Neural progenitor cell (in vitro differentiated cells): ENCODE measurements around the gene ATP8A1. TPM values are rescaled to one million over a fixed set of nuclear protein-coding genes. Genes with fewer than 3 reads are reported as not detected.

Source experiments
- DNase-seq: peaks from one replicate; pipeline ENCODE4 v3.0.0-alpha.2; 2016; ENCODE audit warnings: low spot score
- H2AFZ ChIP-seq: fragments of 200-600 bp; sonication (generic); replicated peaks from 2 replicates; pipeline ENCODE4 v1.6.1; 2016; ENCODE audit warnings: antibody characterized with exemption
- H3F3A ChIP-seq: fragments of 200-600 bp; sonication (generic); 2 replicates; pipeline ENCODE4 v1.6.1; 2016; ENCODE audit warnings: antibody characterized with exemption, low read depth
- H3K27ac ChIP-seq: fragments of 200-600 bp; sonication (generic); 2 replicates; pipeline ENCODE4 v1.5.1; 2016; ENCODE audit warnings: mild to moderate bottlenecking
- H3K27me3 ChIP-seq: fragments of 200-600 bp; sonication (generic); 2 replicates; pipeline ENCODE4 v1.6.1; 2016; ENCODE audit warnings: mild to moderate bottlenecking, moderate library complexity
- H3K36me3 ChIP-seq: fragments of 200-600 bp; sonication (generic); 2 replicates; pipeline ENCODE4 v1.5.1; 2016
- H3K4me1 ChIP-seq: fragments of 200-600 bp; sonication (generic); 2 replicates; pipeline ENCODE4 v1.6.1; 2016; ENCODE audit warnings: mixed run types
- H3K4me2 ChIP-seq: fragments of 200-600 bp; sonication (generic); 2 replicates; pipeline ENCODE4 v1.6.1; 2016
- H3K4me3 ChIP-seq: fragments of 200-600 bp; sonication (generic); 2 replicates; pipeline ENCODE4 v1.5.1; 2016
- H3K79me2 ChIP-seq: fragments of 200-600 bp; sonication (generic); 2 replicates; pipeline ENCODE4 v1.6.1; 2016; ENCODE audit warnings: low read depth
- H3K9ac ChIP-seq: fragments of 200-600 bp; sonication (generic); 2 replicates; pipeline ENCODE4 v1.6.1; 2016
- H3K9me3 ChIP-seq: fragments of 200-600 bp; sonication (generic); 2 replicates; pipeline ENCODE4 v1.5.1; 2016; ENCODE audit warnings: low read depth
- H4K20me1 ChIP-seq: fragments of 200-600 bp; sonication (generic); 2 replicates; pipeline ENCODE4 v1.6.1; 2016; ENCODE audit warnings: low read depth
- H3K27ac Mint-ChIP-seq: 3 replicates; pipeline ENCODE4 v1.8.0; 2021; ENCODE audit warnings: mixed read lengths
- H3K27me3 Mint-ChIP-seq: 2 replicates; pipeline ENCODE4 v1.8.0; 2022; ENCODE audit warnings: low read depth, mild to moderate bottlenecking, inconsistent platforms, moderate library complexity, mixed read lengths; ENCODE audit not compliant: insufficient read depth
- H3K36me3 Mint-ChIP-seq: 3 replicates; pipeline ENCODE4 v1.8.0; 2021; ENCODE audit warnings: mixed read lengths
- H3K4me1 Mint-ChIP-seq: 3 replicates; pipeline ENCODE4 v1.8.0; 2021; ENCODE audit warnings: mixed read lengths
- H3K4me3 Mint-ChIP-seq: 3 replicates; pipeline ENCODE4 v1.8.0; 2021; ENCODE audit warnings: mild to moderate bottlenecking, moderate library complexity, mixed read lengths
- H3K9me3 Mint-ChIP-seq: 3 replicates; pipeline ENCODE4 v1.8.0; 2020; ENCODE audit warnings: mixed read lengths
- CTCF ChIP-seq: fragments of 200-600 bp; sonication (generic); IDR thresholded peaks from 2 replicates; pipeline ENCODE4 v1.5.1; 2017; ENCODE audit warnings: antibody characterized with exemption, mild to moderate bottlenecking
- EZH2 ChIP-seq: fragments of 200-600 bp; sonication (generic); IDR thresholded peaks from 2 replicates; pipeline ENCODE4 v1.6.1; 2017; ENCODE audit warnings: antibody characterized with exemption, mild to moderate bottlenecking, moderate library complexity
- EZH2phosphoT487 ChIP-seq: fragments of 200-600 bp; sonication (generic); IDR thresholded peaks from 2 replicates; pipeline ENCODE4 v1.6.1; 2017; ENCODE audit warnings: antibody characterized with exemption
- total RNA-seq: library from RNA; depleted of rRNA; stranded (reverse); fragments of >200 nt; gene quantifications from 2 replicates; pipeline ENCODE4 v1.2.3, GENCODE V29; 2015; ENCODE audit warnings: low replicate concordance

Gene ATP8A1
- total RNA-seq, 1 donor from 2014 or later = 46.1 TPM

- H3K36me3 Mint-ChIP-seq = no peaks in the 10 kb centered on the region
- Histone ChIP-seq H3K9me3 (no peaks in the 10 kb centered on the region), H3F3A (peaks cover 10% of the 10 kb centered on the region), H3K27ac (no peak overlapping the region), H3K36me3 (no peaks in the 10 kb centered on the region), H2AFZ (no peak overlapping the region), H3K4me3 (no peak overlapping the region), H4K20me1 (no peaks in the 10 kb centered on the region), H3K4me1 (peaks cover 20% of the 10 kb centered on the region), H3K4me2 (no peak overlapping the region), H3K9ac (no peak overlapping the region), H3K79me2 (no peaks in the 10 kb centered on the region), H3K27me3 (no peaks in the 10 kb centered on the region)
- no peaks in the 10 kb centered on the region for H3K9me3 Mint-ChIP-seq
- H3K27me3 Mint-ChIP-seq = no peaks in the 10 kb centered on the region
- peak; percentile 89 for DNase-seq
- H3K4me3 Mint-ChIP-seq = no peak overlapping the region
- TF ChIP-seq EZH2 (no peak), EZH2phosphoT487 (no peak), CTCF (peak; percentile 77)
- H3K27ac Mint-ChIP-seq = no peak overlapping the region
- peaks cover 8% of the 10 kb centered on the region for H3K4me1 Mint-ChIP-seq
Measured at GRCh38 chr4:42568610-42569207, 88.2 kb downstream of the ATP8A1 start.

- TF ChIP-seq EZH2phosphoT487 = no peak
- no peak for TF ChIP-seq CTCF
- TF ChIP-seq EZH2 = no peak
Measured at GRCh38 chr4:42566835-42567234, 90.1 kb downstream of the ATP8A1 start.

GRCh38 chr4:42562016-42562415 is 94.9 kb downstream of the ATP8A1 start:
- Mint-ChIP-seq H3K9me3 (no peaks in the 10 kb centered on the region), H3K4me1 (no peaks in the 10 kb centered on the region), H3K4me3 (no peak overlapping the region), H3K27ac (no peak overlapping the region), H3K27me3 (no peaks in the 10 kb centered on the region), H3K36me3 (peaks cover 13% of the 10 kb centered on the region)
- TF ChIP-seq EZH2 (no peak), EZH2phosphoT487 (no peak), CTCF (no peak)
- no peak for DNase-seq
- Histone ChIP-seq H3K4me3 (no peak overlapping the region), H3K9me3 (no peaks in the 10 kb centered on the region), H3K4me2 (no peak overlapping the region), H3F3A (no peaks in the 10 kb centered on the region), H3K27me3 (no peaks in the 10 kb centered on the region), H3K9ac (no peak overlapping the region), H3K27ac (no peak overlapping the region), H4K20me1 (no peaks in the 10 kb centered on the region), H3K4me1 (no peaks in the 10 kb centered on the region), H2AFZ (no peak overlapping the region), H3K79me2 (no peaks in the 10 kb centered on the region), H3K36me3 (no peaks in the 10 kb centered on the region)

More at GRCh38 chr4:42566835-42567234, 90.1 kb downstream of the ATP8A1 start:
- Histone ChIP-seq H3K4me1 (peaks cover 20% of the 10 kb centered on the region), H4K20me1 (no peaks in the 10 kb centered on the region), H3K79me2 (no peaks in the 10 kb centered on the region), H3K4me2 (no peak overlapping the region), H3K27ac (no peak overlapping the region), H3K27me3 (no peaks in the 10 kb centered on the region), H3K9me3 (no peaks in the 10 kb centered on the region), H3K9ac (no peak overlapping the region), H2AFZ (no peak overlapping the region), H3K4me3 (no peak overlapping the region), H3F3A (peaks cover 10% of the 10 kb centered on the region), H3K36me3 (no peaks in the 10 kb centered on the region)
- DNase-seq = no peak
- Mint-ChIP-seq H3K27ac (no peak overlapping the region), H3K4me3 (no peak overlapping the region), H3K27me3 (no peaks in the 10 kb centered on the region), H3K9me3 (no peaks in the 10 kb centered on the region), H3K36me3 (peaks cover 12% of the 10 kb centered on the region), H3K4me1 (peaks cover 8% of the 10 kb centered on the region)
